Fibroblast of gingiva (primary cell): ENCODE measurements around the gene COL6A5.

ENCODE experiments used
- DNase-seq: peaks from one replicate; pipeline ENCODE4 v3.0.0-alpha.2; 2011; ENCODE audit warnings: low read depth

The COL6A5 gene

GRCh38 chr3:130519754-130520153 is 174.3 kb downstream of the COL6A5 start:
- DNase-seq: no peak

GRCh38 chr3:130522399-130522798 is 176.9 kb downstream of the COL6A5 start:
- no peak for DNase-seq

GRCh38 chr3:130527426-130527825 is 182.0 kb downstream of the COL6A5 start:
- no peak for DNase-seq

GRCh38 chr3:130528120-130528519 is 182.6 kb downstream of the COL6A5 start:
- DNase-seq: no peak

GRCh38 chr3:130529486-130530215 is 184.2 kb downstream of the COL6A5 start:
- no peak for DNase-seq

GRCh38 chr3:130533247-130533646 is 187.8 kb downstream of the COL6A5 start:
- no peak for DNase-seq
